PC-9 (cell line): Measurements from ENCODE around the gene TSHZ3. TPM values are rescaled to one million over a fixed set of nuclear protein-coding genes. Genes with fewer than 3 reads are reported as not detected.

Experiments
- BruUV-seq: library from RNA; stranded (reverse); fragments of 400-500 nt; replicated peaks from 2 replicates; lab custom pipeline; 2021; lab: Mats Ljungman, UMichigan
- CTCF ChIA-PET: fragments of 300-600 bp; sonication (Branson Sonifier 250); formaldehyde crosslinking; loops from one replicate; lab custom pipeline; 2022; ENCODE audit warnings: antibody characterized with exemption; lab: Charles Lee
- POLR2A ChIA-PET: fragments of 300-600 bp; sonication (Branson Sonifier 250); formaldehyde crosslinking; loops from one replicate; lab custom pipeline; 2022; ENCODE audit warnings: antibody characterized with exemption; ENCODE audit not compliant: unreplicated experiment; lab: Charles Lee
- DNase-seq, 2 experiments: peaks; one replicate each; pipeline versions ENCODE4 v3.0.0 to v3.0.0-alpha.2; 2015 to 2022; ENCODE audit warnings: mixed read lengths in 1 of 2
- H2AFZ ChIP-seq: fragments of 200-600 bp; sonication (generic); 2 replicates; pipeline ENCODE4 v1.8.1; 2017; ENCODE audit warnings: antibody characterized with exemption
- H3F3A ChIP-seq: fragments of 200-600 bp; sonication (generic); 2 replicates; pipeline ENCODE4 v1.8.1; 2017; ENCODE audit warnings: antibody characterized with exemption, mild to moderate bottlenecking, low read depth; ENCODE audit not compliant: insufficient read depth
- H3K27ac ChIP-seq: fragments of 200-600 bp; sonication (generic); 2 replicates; pipeline ENCODE4 v1.6.1; 2016; ENCODE audit warnings: mixed run types
- H3K27me3 ChIP-seq: fragments of 200-600 bp; sonication (generic); 2 replicates; pipeline ENCODE4 v1.6.1; 2016; ENCODE audit warnings: low read depth, mixed run types; ENCODE audit not compliant: insufficient read depth
- H3K36me3 ChIP-seq: fragments of 200-600 bp; sonication (generic); 2 replicates; pipeline ENCODE4 v1.6.1; 2016; ENCODE audit warnings: low read depth, mixed run types
- H3K4me1 ChIP-seq: fragments of 200-600 bp; sonication (generic); replicated peaks from 2 replicates; pipeline ENCODE4 v1.6.1; 2016; ENCODE audit warnings: mixed run types; ENCODE audit not compliant: insufficient read depth
- H3K4me2 ChIP-seq: fragments of 200-600 bp; sonication (generic); 2 replicates; pipeline ENCODE4 v1.6.1; 2017; ENCODE audit warnings: mixed run types
- H3K4me3 ChIP-seq: fragments of 200-600 bp; sonication (generic); 2 replicates; pipeline ENCODE4 v1.6.1; 2016; ENCODE audit warnings: mixed run types
- H3K79me2 ChIP-seq: fragments of 200-600 bp; sonication (generic); 2 replicates; pipeline ENCODE4 v1.6.1; 2017; ENCODE audit warnings: low read depth, mixed run types
- H3K9me2 ChIP-seq: fragments of 200-600 bp; sonication (generic); 2 replicates; pipeline ENCODE4 v1.8.1; 2017; ENCODE audit warnings: mild to moderate bottlenecking; ENCODE audit not compliant: insufficient read depth
- H3K9me3 ChIP-seq: fragments of 200-600 bp; sonication (generic); 2 replicates; pipeline ENCODE4 v1.8.1; 2016; ENCODE audit warnings: low read depth; ENCODE audit not compliant: insufficient read depth
- H4K20me1 ChIP-seq: fragments of 200-600 bp; sonication (generic); 2 replicates; pipeline ENCODE4 v1.8.1; 2017; ENCODE audit not compliant: insufficient read depth
- EZH2 ChIP-seq: fragments of 200-600 bp; sonication (generic); IDR thresholded peaks from 2 replicates; pipeline ENCODE4 v1.8.0; 2017; ENCODE audit warnings: antibody characterized with exemption, low read depth
- intact Hi-C: fragments of 100-400 bp; cut with micrococcal nuclease; formaldehyde crosslinking; loops from one replicate; pipeline ENCODE4 v1.10.0; 2022; ENCODE audit not compliant: unreplicated experiment
- total RNA-seq: library from RNA; stranded (reverse); gene quantifications from 2 replicates; pipeline ENCODE4 v1.2.3, GENCODE V29; 2021
- TF ChIP-seq, protein P1 (sequence below): fragments of 200-600 bp; sonication (generic); conservative IDR thresholded peaks from 2 replicates; pipeline ENCODE4 v1.6.1; 2017; ENCODE audit warnings: mixed run types, antibody characterized with exemption, mild to moderate bottlenecking, moderate library complexity

Gene TSHZ3
- total RNA-seq, 1 experiment from 2014 or later, result not detected

- TF ChIP-seq, protein P1, sequence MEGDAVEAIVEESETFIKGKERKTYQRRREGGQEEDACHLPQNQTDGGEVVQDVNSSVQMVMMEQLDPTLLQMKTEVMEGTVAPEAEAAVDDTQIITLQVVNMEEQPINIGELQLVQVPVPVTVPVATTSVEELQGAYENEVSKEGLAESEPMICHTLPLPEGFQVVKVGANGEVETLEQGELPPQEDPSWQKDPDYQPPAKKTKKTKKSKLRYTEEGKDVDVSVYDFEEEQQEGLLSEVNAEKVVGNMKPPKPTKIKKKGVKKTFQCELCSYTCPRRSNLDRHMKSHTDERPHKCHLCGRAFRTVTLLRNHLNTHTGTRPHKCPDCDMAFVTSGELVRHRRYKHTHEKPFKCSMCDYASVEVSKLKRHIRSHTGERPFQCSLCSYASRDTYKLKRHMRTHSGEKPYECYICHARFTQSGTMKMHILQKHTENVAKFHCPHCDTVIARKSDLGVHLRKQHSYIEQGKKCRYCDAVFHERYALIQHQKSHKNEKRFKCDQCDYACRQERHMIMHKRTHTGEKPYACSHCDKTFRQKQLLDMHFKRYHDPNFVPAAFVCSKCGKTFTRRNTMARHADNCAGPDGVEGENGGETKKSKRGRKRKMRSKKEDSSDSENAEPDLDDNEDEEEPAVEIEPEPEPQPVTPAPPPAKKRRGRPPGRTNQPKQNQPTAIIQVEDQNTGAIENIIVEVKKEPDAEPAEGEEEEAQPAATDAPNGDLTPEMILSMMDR, result no peak
- TF ChIP-seq EZH2, result no peak
- CTCF ChIA-PET, result no interaction called here
- H3K4me2 ChIP-seq, result no peak overlapping the region
- H3K27me3 ChIP-seq, result peaks cover 73% of the 10 kb centered on the region
- H3F3A ChIP-seq, result no peaks in the 10 kb centered on the region
- BruUV-seq, result no TSS peak
- no peak overlapping the region for H2AFZ ChIP-seq
- H4K20me1 ChIP-seq, result no peaks in the 10 kb centered on the region
- H3K9me2 ChIP-seq, result no peaks in the 10 kb centered on the region
- no peaks in the 10 kb centered on the region for H3K9me3 ChIP-seq
- H3K36me3 ChIP-seq, result no peaks in the 10 kb centered on the region
- H3K79me2 ChIP-seq, result no peaks in the 10 kb centered on the region
- DNase-seq, result no peak
- no peak overlapping the region for H3K27ac ChIP-seq
- no peaks in the 10 kb centered on the region for H3K4me1 ChIP-seq
- intact Hi-C loops, result no loop called here
- POLR2A ChIA-PET, result no interaction called here
- no peak overlapping the region for H3K4me3 ChIP-seq
Measured at GRCh38 chr19:31270897-31271296, 78.3 kb downstream of the TSHZ3 start.

DNA sequence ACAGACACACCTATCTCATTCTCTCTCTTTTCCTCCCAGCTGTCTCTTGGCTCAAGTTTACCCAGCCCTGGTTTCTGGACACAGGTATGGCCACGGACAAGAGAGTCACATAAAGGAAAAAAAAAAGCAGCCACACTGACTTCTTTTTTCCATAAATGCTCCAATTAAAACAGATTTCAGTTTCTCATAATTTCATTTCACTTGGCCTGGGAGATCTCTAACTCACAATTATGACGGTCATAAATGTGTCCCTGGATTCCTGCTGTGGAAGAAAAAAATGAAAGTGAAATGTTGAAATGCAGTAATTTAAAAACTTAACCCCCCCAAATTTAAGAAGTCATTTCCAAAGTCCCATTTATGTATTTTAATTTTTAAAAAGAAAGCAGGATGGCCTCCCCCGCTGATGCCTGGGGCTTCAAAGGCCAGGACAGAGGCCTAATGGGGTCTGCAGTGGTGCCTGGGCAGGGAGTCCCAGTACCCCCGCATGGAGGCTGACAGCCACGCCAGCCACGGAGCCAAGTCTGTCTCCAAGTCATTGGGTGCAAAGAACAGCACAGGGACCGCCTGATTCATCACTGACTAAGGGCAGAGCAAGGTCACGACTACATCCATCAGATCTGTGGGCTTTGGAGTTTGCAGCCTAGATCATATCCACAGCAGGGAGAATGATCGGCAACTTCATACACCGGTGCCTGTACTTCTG, 79.7 kb downstream of the TSHZ3 start:
- no peaks in the 10 kb centered on the region for H3K9me3 ChIP-seq
- ChIA-PET POLR2A (no interaction called here), CTCF (no interaction called here)
- no peak overlapping the region for H3K27ac ChIP-seq
- H2AFZ ChIP-seq, result no peak overlapping the region
- H3K79me2 ChIP-seq, result no peaks in the 10 kb centered on the region
- H4K20me1 ChIP-seq, result no peaks in the 10 kb centered on the region
- DNase-seq, result no peak
- no peaks in the 10 kb centered on the region for H3K36me3 ChIP-seq
- no peaks in the 10 kb centered on the region for H3F3A ChIP-seq
- no peaks in the 10 kb centered on the region for H3K9me2 ChIP-seq
- intact Hi-C loops, result no loop called here
- BruUV-seq, result no TSS peak
- H3K4me3 ChIP-seq, result no peak overlapping the region
- no peaks in the 10 kb centered on the region for H3K4me1 ChIP-seq
- TF ChIP-seq, protein P1, result no peak
- no peak for TF ChIP-seq EZH2
- H3K4me2 ChIP-seq, result no peak overlapping the region
- H3K27me3 ChIP-seq, result peaks cover 61% of the 10 kb centered on the region

- BruUV-seq, result no TSS peak
- H3K36me3 ChIP-seq, result no peaks in the 10 kb centered on the region
- intact Hi-C loops, result no loop called here
- no peak overlapping the region for H3K4me3 ChIP-seq
- H3K4me1 ChIP-seq, result no peaks in the 10 kb centered on the region
- H3K27me3 ChIP-seq, result peaks cover 53% of the 10 kb centered on the region
- H3K79me2 ChIP-seq, result no peaks in the 10 kb centered on the region
- H3K9me3 ChIP-seq, result no peaks in the 10 kb centered on the region
- no peak overlapping the region for H3K27ac ChIP-seq
- POLR2A ChIA-PET, result no interaction called here
- no peaks in the 10 kb centered on the region for H3K9me2 ChIP-seq
- TF ChIP-seq, protein P1, result no peak
- H2AFZ ChIP-seq, result no peak overlapping the region
- no peaks in the 10 kb centered on the region for H3F3A ChIP-seq
- CTCF ChIA-PET, result no interaction called here
- DNase-seq, result no peak
- H4K20me1 ChIP-seq, result no peaks in the 10 kb centered on the region
- H3K4me2 ChIP-seq, result no peak overlapping the region
Measured at GRCh38 chr19:31268751-31269383, 80.4 kb downstream of the TSHZ3 start.
